Activated naive CD4-positive, alpha-beta T cell treated with anti-CD3 and anti-CD28 coated beads, Interleukin-2, amount 10 ng/mL, durations not matched to agents 7 days and 5 days (primary cell): Measurements from ENCODE around the gene SORCS2.
A peak's percentile ranks its signal among the peaks of the same experiment; 100 is the strongest.

Experiments used
- CTCF ChIA-PET: fragments of 350-600 bp; sonication (Branson Sonifier 250); formaldehyde crosslinking; loops from one replicate; lab custom pipeline; 2021; ENCODE audit warnings: antibody characterized with exemption; lab: Charles Lee
- DNase-seq: peaks from one replicate; pipeline ENCODE4 v3.0.0-alpha.2; 2020
- H3K27ac Mint-ChIP-seq: one replicate; pipeline ENCODE4 v1.8.0; 2021; ENCODE audit warnings: mild to moderate bottlenecking, moderate library complexity, mixed read lengths
- H3K27me3 Mint-ChIP-seq: one replicate; pipeline ENCODE4 v1.8.0; 2021; ENCODE audit warnings: mild to moderate bottlenecking, mixed read lengths
- H3K36me3 Mint-ChIP-seq: one replicate; pipeline ENCODE4 v1.8.0; 2021; ENCODE audit warnings: mixed read lengths
- H3K4me1 Mint-ChIP-seq: one replicate; pipeline ENCODE4 v1.8.0; 2021; ENCODE audit warnings: mixed read lengths
- H3K4me3 Mint-ChIP-seq: one replicate; pipeline ENCODE4 v1.8.0; 2021; ENCODE audit warnings: mild to moderate bottlenecking, moderate library complexity, mixed read lengths
- H3K9me3 Mint-ChIP-seq: one replicate; pipeline ENCODE4 v1.8.0; 2021; ENCODE audit warnings: mixed read lengths

SORCS2 gene

DNA sequence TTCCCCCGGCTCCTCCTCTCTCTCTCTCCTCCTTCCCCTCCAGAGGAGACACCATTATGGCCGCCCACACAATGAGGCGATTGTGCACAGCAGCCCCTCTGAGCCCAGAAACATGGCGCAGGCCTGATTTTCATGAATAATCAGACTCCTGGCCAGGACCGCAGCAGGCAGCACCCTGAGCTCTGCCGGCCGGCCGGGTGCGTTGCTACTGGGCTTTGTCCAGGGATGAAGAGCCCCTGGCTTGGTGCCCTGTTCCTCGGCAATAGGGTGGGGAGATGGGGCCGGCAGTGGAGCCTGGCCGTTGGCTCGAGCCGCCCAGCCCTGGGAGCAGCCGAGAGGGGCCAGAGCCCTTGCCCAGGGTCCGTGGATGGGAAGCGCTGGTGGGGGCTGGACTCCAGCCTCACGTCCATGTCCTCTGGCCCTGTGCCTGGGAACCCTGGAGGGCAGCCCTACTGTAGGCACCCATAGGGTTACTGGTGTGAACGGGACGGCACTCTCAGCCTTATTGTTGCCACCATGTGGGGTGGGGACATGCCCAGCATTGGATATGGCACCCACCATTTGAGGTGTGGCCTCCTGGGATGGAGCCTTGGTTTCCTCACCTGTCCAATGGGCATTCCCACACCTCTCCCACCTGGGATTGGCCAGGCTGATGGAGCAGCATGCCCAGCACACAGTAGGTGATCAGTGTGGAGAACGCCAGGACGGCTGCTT, 103.0 kb downstream of the SORCS2 start:
- CTCF ChIA-PET: no interaction called here
- Mint-ChIP-seq H3K27me3 (peaks cover 8% of the 10 kb centered on the region), H3K4me1 (no peaks in the 10 kb centered on the region), H3K36me3 (no peaks in the 10 kb centered on the region), H3K4me3 (no peak overlapping the region), H3K27ac (no peak overlapping the region), H3K9me3 (no peaks in the 10 kb centered on the region)
- DNase-seq: no peak

DNA sequence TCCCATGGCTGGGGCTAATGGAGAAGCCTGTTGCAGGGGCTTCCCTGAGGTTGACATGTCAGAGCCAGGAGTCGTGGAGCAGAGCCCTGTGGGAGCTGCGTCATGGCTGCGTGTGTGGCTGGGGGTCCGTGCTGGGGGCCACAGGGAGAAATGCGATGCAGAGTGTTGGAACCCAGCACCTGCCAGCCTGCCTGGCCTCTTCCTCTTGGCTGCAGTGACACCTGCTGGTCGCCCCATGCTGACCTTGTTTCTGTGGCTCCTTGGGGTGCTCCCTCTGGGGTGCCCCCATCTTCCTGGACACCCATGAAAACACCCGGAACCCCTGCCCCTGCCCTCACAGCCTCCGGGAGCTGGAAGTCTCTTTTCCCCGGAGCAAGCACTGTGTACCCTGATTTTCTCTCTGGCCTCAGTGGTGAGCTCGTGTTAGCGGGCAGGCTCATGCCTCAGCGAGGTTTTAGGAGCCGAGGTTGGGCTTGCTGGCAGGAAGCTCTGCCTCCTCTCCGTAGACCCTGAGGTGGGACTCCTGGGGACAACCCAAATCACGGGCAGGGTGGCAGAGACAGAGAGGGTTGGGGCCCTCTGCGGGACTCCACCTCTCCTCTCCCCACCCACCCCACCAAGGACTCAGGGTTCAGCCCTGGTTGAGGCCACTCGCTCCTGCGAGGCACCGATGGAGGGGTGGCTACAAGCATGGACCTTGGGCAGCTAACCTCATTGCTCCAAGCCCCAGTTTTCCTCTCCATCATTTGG, 103.7 kb downstream of the SORCS2 start:
- CTCF ChIA-PET: no interaction called here
- no peaks in the 10 kb centered on the region for H3K36me3 Mint-ChIP-seq
- DNase-seq: peak; percentile 29

DNA sequence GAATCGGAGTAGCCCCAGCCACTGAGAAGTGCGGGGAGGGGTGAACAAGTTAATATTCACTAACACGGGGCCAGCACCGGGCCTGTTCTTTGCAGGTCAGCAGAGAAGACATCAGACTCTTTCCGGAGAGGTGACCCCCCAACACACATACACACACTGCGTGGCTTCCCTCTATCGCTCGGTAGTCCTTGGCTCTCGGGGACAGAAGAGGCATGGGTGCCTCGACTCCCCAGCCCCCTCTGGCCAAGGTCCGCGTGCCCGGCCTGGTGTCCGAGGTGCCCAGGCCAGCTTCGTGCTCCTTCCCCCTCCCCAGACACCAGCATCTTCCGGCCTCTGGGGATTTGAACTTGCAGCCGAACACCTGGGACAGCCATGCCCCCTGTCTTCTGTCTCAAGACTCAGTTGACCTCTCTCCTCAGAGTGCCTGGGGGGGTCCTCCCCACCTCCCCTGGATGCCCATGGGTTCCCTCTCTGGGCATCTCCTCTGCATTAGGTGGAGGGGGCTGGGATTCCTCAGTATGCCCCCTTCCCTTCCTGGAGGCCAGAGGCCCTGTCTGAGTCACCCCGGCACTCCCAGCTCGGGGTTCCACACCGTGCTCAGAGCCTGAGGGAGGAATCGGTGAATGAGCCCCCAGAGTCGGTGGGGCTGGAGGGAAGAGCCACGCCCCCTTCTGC, 104.5 kb downstream of the SORCS2 start:
- H3K9me3 Mint-ChIP-seq: no peaks in the 10 kb centered on the region
- no peaks in the 10 kb centered on the region for H3K4me1 Mint-ChIP-seq
- no peak for DNase-seq
- peaks cover 8% of the 10 kb centered on the region for H3K27me3 Mint-ChIP-seq
- no peaks in the 10 kb centered on the region for H3K36me3 Mint-ChIP-seq
- no peak overlapping the region for H3K27ac Mint-ChIP-seq
- CTCF ChIA-PET: no interaction called here
- H3K4me3 Mint-ChIP-seq: no peak overlapping the region

More for the DNA sequence above, 103.7 kb downstream of the SORCS2 start:
- H3K4me3 Mint-ChIP-seq: no peak overlapping the region
- H3K27me3 Mint-ChIP-seq: peaks cover 8% of the 10 kb centered on the region
- no peaks in the 10 kb centered on the region for H3K4me1 Mint-ChIP-seq
- no peak overlapping the region for H3K27ac Mint-ChIP-seq
- no peaks in the 10 kb centered on the region for H3K9me3 Mint-ChIP-seq

DNA sequence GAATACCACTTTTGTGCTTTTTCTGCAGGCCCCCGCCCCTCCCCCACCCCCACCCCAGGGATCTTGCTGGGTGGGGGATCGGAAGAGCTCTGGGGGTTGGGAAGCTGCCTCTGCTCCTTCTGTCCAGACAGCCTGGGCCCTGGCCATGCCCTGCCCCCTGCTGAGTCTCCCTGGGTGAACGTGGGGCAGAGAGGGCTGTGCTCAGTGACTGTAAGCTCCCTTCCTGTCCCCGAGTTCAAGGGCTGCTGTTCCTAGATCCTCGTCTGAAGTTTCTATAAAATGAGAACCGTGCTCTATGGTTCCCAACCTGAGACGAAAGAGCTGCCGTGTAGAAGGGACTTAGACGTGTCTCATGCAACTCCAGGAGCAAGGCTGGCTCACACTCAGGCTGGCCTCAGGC, 105.0 kb downstream of the SORCS2 start:
- no peaks in the 10 kb centered on the region for H3K9me3 Mint-ChIP-seq
- no peaks in the 10 kb centered on the region for H3K4me1 Mint-ChIP-seq
- no peak overlapping the region for H3K4me3 Mint-ChIP-seq
- CTCF ChIA-PET: no interaction called here
- H3K36me3 Mint-ChIP-seq: no peaks in the 10 kb centered on the region
- peaks cover 8% of the 10 kb centered on the region for H3K27me3 Mint-ChIP-seq
- H3K27ac Mint-ChIP-seq: no peak overlapping the region
- DNase-seq: no peak

DNA sequence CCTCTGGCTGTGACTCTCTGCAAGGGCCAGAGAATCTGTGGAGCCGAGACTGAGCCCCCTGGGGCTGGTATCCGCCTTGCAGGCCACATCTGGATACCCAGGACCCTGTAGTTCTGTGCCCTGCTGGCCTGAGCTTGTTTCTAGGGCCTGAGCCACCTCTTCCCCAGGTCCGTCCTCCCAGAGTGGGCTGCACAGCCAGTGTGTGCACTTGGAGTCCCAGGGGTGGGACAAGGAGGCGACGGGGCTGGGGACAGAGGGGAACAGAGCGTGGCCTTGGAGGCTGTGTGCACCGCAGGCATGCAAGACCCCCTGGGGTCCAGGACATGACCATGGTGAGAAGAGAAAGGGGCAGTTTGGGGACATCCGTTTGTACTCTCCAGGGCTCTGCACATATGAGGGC, 105.5 kb downstream of the SORCS2 start:
- Mint-ChIP-seq H3K27ac (no peak overlapping the region), H3K9me3 (no peaks in the 10 kb centered on the region), H3K4me3 (no peak overlapping the region), H3K36me3 (no peaks in the 10 kb centered on the region), H3K27me3 (peaks cover 8% of the 10 kb centered on the region), H3K4me1 (no peaks in the 10 kb centered on the region)
- CTCF ChIA-PET: no interaction called here
- DNase-seq: no peak

DNA sequence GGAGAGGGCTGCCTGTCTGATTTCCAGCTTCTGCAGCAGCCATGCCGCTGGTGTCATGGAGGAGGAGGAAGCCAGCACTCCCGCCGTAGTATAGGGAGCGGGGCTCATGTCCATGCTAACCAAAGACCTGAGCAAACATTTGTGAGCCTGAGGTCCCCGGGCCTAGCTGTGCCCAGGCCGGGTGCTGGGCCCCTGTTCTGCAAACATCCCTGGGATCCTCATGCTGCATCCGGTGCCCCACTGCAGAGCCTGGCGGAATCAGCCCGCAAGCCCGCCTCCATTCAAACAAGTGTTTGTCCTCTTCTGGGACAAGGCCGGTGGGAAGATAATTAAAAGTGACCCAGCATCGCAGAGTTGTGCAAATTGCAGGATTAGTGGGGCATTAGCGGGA, 106.3 kb downstream of the SORCS2 start:
- H3K27ac Mint-ChIP-seq: no peak overlapping the region
- H3K27me3 Mint-ChIP-seq: peaks cover 8% of the 10 kb centered on the region
- H3K9me3 Mint-ChIP-seq: no peaks in the 10 kb centered on the region
- no peaks in the 10 kb centered on the region for H3K4me1 Mint-ChIP-seq
- CTCF ChIA-PET: no interaction called here
- H3K36me3 Mint-ChIP-seq: no peaks in the 10 kb centered on the region
- H3K4me3 Mint-ChIP-seq: no peak overlapping the region
- DNase-seq: no peak

DNA sequence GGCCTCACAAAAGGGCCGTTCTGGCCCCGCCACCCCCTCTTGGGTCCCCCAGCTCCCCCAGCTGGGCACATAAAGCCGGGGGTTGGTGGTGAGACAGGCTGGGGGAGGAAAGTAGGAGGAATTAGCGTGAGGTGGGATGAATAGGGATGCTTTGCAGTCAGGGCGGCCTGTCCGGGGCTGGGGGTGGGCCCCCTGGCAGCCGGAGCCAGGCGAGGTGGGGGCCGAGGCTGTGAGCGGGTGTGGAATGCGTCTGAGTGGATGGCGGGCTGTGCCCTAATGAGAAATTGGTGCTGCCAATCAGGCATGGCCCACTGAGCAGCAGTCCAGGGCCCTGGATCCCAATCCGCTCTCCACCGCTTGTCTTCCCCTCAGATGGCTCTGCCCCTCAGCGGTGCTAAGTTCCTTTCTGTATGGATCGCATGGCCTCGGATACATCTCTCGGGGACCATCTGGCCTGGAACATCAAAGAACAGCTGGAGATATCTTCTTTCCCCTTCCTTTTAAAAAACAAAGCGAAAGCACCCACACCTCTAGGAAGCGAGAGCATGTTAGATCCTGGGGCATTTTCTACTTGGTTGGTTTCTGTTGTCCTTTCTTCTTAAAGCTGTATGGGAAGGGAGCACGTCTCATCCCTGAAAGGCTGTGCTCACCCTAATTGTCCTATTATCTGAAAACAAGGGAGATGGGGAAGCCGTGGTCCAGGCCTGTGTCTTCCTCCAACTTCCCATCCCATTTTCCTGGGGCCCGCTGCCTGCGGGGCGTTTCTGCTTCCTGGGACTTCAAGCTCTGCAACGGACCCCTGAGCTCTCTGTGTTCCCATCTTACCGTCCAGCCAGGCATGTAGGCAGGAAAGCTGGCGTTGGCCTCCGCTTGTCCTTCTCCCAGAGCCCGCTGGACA, 106.9 kb downstream of the SORCS2 start:
- DNase-seq: no peak
- Mint-ChIP-seq H3K36me3 (no peaks in the 10 kb centered on the region), H3K4me1 (no peaks in the 10 kb centered on the region), H3K9me3 (no peaks in the 10 kb centered on the region), H3K27ac (no peak overlapping the region), H3K27me3 (peaks cover 8% of the 10 kb centered on the region), H3K4me3 (no peak overlapping the region)
- CTCF ChIA-PET: no interaction called here

DNA sequence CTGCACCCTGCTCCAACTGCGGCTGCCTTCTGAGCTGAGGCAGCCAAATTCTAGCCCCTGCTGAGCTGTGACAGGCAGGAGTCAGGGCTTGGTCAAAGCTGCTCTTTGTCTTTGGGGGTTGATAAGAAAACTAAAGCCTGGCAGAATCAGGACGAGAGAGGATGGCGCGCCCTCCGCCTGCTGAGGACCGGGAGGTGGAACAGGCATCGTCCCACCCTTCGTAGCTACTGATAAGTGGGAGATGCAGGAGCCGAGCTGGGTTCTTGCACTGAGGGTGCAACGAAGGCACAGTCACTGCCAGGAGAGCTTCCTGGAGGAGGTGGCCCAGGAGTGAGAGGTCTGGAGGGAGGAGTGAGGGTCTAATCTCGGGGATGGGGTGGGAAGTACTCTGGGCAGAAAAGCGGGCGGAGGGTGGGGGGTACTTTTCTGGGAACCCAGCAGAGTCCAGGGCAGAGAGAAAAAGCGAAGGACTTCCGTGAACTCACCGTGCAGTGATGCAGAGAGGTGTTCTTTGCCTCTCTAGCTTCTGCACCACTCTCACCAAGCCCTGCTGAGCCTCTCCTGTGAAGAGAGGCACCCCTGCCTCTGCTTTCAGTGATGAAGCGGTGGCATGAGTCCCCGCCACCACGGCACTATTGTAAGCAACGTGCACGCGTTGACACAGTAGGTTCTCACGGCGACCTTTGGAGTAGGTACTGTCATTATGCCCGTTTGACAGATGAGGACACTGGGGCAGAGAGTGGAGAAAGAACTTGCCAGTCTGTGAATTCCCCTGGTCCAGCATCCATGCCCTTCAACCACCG, 107.8 kb downstream of the SORCS2 start:
- peaks cover 8% of the 10 kb centered on the region for H3K27me3 Mint-ChIP-seq
- H3K36me3 Mint-ChIP-seq: no peaks in the 10 kb centered on the region
- CTCF ChIA-PET: no interaction called here
- no peak for DNase-seq
- no peaks in the 10 kb centered on the region for H3K9me3 Mint-ChIP-seq
- H3K4me1 Mint-ChIP-seq: no peaks in the 10 kb centered on the region
- H3K4me3 Mint-ChIP-seq: no peak overlapping the region
- H3K27ac Mint-ChIP-seq: no peak overlapping the region

DNA sequence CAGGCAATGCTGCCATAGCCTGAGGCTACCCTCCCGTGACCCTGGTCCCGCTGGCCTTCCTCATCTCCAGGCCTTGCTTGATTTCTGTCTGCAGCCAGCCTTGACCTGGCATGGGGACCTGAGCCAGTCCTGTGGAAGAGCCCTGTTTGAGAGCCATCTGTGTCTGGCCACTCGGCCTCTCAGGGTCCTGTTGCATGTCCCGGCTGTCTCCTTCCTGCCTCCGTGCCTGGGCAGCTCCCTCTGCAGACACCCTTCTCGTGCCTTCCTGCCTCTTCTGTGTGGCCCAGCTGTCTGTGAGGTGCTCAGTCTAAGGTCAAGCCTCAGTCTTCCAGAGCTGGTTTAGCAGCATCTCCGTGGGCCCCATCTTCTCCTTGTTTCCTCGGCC, 108.4 kb downstream of the SORCS2 start:
- Mint-ChIP-seq H3K27ac (no peak overlapping the region), H3K27me3 (peaks cover 8% of the 10 kb centered on the region)
- CTCF ChIA-PET: no interaction called here

DNA sequence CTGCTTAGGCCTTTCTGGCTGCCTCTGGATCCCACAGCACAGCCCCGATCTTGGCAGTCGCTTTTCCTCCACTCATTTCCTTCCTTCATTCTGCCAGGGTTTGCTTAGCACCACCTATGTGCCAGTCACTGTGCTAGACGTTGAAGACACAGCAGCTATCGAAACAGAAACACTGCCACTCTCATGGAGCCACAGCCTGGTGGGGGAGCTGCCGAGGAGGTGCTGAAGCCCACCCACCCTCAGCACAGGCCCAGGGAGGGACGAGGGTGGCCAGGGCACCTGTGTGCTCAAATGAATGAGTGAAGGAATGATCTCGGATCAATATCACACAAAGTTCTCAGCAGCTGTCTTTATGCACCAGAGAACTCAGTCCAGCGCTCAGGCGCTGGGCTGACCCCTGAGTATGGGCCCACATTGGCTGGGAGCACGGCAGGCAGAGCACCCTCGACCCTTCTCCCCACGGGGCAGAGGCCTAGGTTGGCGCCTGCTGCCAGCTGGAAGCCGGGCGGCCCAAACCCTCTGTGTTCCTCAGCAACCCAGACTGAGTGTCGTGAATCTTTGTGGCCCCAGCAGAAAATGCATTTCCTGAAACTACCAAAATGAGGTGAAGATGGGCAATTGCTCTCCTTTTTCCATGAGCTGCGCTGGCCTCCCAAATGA, 108.9 kb downstream of the SORCS2 start:
- H3K27ac Mint-ChIP-seq: no peak overlapping the region
- no peak for DNase-seq

More for the DNA sequence above, 108.4 kb downstream of the SORCS2 start:
- Mint-ChIP-seq H3K4me3 (no peak overlapping the region), H3K36me3 (no peaks in the 10 kb centered on the region), H3K4me1 (no peaks in the 10 kb centered on the region), H3K9me3 (no peaks in the 10 kb centered on the region)
- DNase-seq: no peak

DNA sequence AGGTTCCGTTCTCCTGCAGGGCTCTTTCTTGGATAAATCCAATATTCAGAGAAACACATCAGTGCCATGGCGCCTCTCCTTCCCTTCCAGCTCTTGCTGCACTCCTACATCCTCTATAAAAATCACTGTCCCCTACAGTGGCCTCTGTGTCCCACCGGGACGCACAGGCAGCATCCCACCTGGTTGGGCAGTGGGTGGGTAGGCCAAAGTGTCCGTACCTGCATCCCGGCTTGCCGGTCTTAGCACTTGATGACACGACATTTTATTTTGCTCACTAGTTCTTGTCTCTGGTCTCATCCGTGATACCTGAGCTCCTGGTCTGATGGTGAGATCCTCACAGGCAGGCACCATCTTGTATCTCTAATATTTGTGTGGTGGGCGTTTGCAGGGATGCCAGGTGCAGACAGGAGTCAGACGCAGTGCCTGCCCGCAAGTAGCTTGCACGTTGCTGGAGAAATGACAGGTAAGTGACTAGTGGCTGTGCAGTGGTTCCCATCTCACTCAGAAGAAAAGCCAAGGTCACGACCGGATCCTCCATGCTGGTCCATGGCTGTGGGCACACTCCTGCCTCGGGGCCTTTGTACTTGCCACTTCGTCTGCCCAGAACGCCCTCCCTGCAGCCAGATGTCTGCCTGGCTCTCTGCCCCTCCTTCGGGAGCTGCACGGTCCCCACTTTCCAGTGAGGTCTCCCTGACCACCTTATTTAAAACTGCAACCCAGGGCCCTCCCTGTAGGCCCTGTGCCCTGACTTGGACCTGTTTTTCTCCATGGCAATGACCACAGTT, 109.7 kb downstream of the SORCS2 start:
- no peaks in the 10 kb centered on the region for H3K36me3 Mint-ChIP-seq
- H3K27me3 Mint-ChIP-seq: peaks cover 13% of the 10 kb centered on the region
- CTCF ChIA-PET: no interaction called here
- H3K27ac Mint-ChIP-seq: no peak overlapping the region
- no peak for DNase-seq
- no peak overlapping the region for H3K4me3 Mint-ChIP-seq
- H3K4me1 Mint-ChIP-seq: no peaks in the 10 kb centered on the region
- no peaks in the 10 kb centered on the region for H3K9me3 Mint-ChIP-seq

More for the DNA sequence above, 108.9 kb downstream of the SORCS2 start:
- Mint-ChIP-seq H3K4me3 (no peak overlapping the region), H3K27me3 (peaks cover 10% of the 10 kb centered on the region), H3K9me3 (no peaks in the 10 kb centered on the region), H3K4me1 (no peaks in the 10 kb centered on the region), H3K36me3 (no peaks in the 10 kb centered on the region)
- CTCF ChIA-PET: no interaction called here

DNA sequence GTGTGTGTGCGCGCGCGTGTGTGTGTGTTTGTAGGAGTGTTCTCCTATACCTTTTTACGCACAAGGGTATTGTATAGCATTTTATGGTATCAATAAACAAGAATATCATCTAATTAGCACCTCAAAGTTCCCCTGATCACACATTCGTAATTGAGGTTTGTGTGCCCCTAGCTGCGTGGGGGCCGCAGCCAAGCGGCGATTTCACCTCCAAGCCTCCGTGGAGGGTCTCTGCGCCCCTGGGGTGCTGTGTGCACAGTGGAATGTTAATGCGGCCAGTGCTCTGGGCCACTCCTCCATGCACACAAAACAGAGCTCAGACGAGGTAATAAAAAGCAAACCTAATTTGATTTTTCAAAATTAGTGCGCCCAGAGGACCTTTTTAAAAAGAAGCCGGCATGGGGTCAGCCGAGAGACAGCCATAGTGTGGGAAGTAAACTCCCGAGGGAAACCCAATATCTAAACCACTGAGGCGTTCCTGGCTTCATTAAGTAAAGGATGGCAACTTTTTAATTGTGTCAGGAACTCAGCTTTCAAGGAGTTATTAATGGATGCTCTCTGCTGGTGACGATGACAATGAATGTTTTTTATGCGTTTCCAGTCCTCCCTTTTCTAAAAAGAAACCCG, 110.6 kb downstream of the SORCS2 start:
- Mint-ChIP-seq H3K27ac (no peak overlapping the region), H3K9me3 (no peaks in the 10 kb centered on the region), H3K4me3 (no peak overlapping the region), H3K27me3 (peaks cover 11% of the 10 kb centered on the region), H3K36me3 (no peaks in the 10 kb centered on the region), H3K4me1 (no peaks in the 10 kb centered on the region)
- CTCF ChIA-PET: no interaction called here
- no peak for DNase-seq
